Neural progenitor cell (in vitro differentiated cells): ENCODE measurements around the gene PAFAH1B1. TPM values are rescaled to one million over a fixed set of nuclear protein-coding genes. Genes with fewer than 3 reads are reported as not detected.

Experiments
- DNase-seq: peaks from one replicate; pipeline ENCODE4 v3.0.0-alpha.2; 2016; ENCODE audit warnings: low spot score
- H2AFZ ChIP-seq: fragments of 200-600 bp; sonication (generic); replicated peaks from 2 replicates; pipeline ENCODE4 v1.6.1; 2016; ENCODE audit warnings: antibody characterized with exemption
- H3F3A ChIP-seq: fragments of 200-600 bp; sonication (generic); 2 replicates; pipeline ENCODE4 v1.6.1; 2016; ENCODE audit warnings: antibody characterized with exemption, low read depth
- H3K27ac ChIP-seq: fragments of 200-600 bp; sonication (generic); 2 replicates; pipeline ENCODE4 v1.5.1; 2016; ENCODE audit warnings: mild to moderate bottlenecking
- H3K27me3 ChIP-seq: fragments of 200-600 bp; sonication (generic); 2 replicates; pipeline ENCODE4 v1.6.1; 2016; ENCODE audit warnings: mild to moderate bottlenecking, moderate library complexity
- H3K36me3 ChIP-seq: fragments of 200-600 bp; sonication (generic); 2 replicates; pipeline ENCODE4 v1.5.1; 2016
- H3K4me1 ChIP-seq: fragments of 200-600 bp; sonication (generic); 2 replicates; pipeline ENCODE4 v1.6.1; 2016; ENCODE audit warnings: mixed run types
- H3K4me2 ChIP-seq: fragments of 200-600 bp; sonication (generic); 2 replicates; pipeline ENCODE4 v1.6.1; 2016
- H3K4me3 ChIP-seq: fragments of 200-600 bp; sonication (generic); 2 replicates; pipeline ENCODE4 v1.5.1; 2016
- H3K79me2 ChIP-seq: fragments of 200-600 bp; sonication (generic); 2 replicates; pipeline ENCODE4 v1.6.1; 2016; ENCODE audit warnings: low read depth
- H3K9ac ChIP-seq: fragments of 200-600 bp; sonication (generic); 2 replicates; pipeline ENCODE4 v1.6.1; 2016
- H3K9me3 ChIP-seq: fragments of 200-600 bp; sonication (generic); 2 replicates; pipeline ENCODE4 v1.5.1; 2016; ENCODE audit warnings: low read depth
- H4K20me1 ChIP-seq: fragments of 200-600 bp; sonication (generic); 2 replicates; pipeline ENCODE4 v1.6.1; 2016; ENCODE audit warnings: low read depth
- H3K27ac Mint-ChIP-seq: 3 replicates; pipeline ENCODE4 v1.8.0; 2021; ENCODE audit warnings: mixed read lengths
- H3K27me3 Mint-ChIP-seq: 2 replicates; pipeline ENCODE4 v1.8.0; 2022; ENCODE audit warnings: low read depth, mild to moderate bottlenecking, inconsistent platforms, moderate library complexity, mixed read lengths; ENCODE audit not compliant: insufficient read depth
- H3K36me3 Mint-ChIP-seq: 3 replicates; pipeline ENCODE4 v1.8.0; 2021; ENCODE audit warnings: mixed read lengths
- H3K4me1 Mint-ChIP-seq: 3 replicates; pipeline ENCODE4 v1.8.0; 2021; ENCODE audit warnings: mixed read lengths
- H3K4me3 Mint-ChIP-seq: 3 replicates; pipeline ENCODE4 v1.8.0; 2021; ENCODE audit warnings: mild to moderate bottlenecking, moderate library complexity, mixed read lengths
- H3K9me3 Mint-ChIP-seq: 3 replicates; pipeline ENCODE4 v1.8.0; 2020; ENCODE audit warnings: mixed read lengths
- EZH2 ChIP-seq: fragments of 200-600 bp; sonication (generic); IDR thresholded peaks from 2 replicates; pipeline ENCODE4 v1.6.1; 2017; ENCODE audit warnings: antibody characterized with exemption, mild to moderate bottlenecking, moderate library complexity
- EZH2phosphoT487 ChIP-seq: fragments of 200-600 bp; sonication (generic); IDR thresholded peaks from 2 replicates; pipeline ENCODE4 v1.6.1; 2017; ENCODE audit warnings: antibody characterized with exemption
- total RNA-seq: library from RNA; depleted of rRNA; stranded (reverse); fragments of >200 nt; gene quantifications from 2 replicates; pipeline ENCODE4 v1.2.3, GENCODE V29; 2015; ENCODE audit warnings: low replicate concordance
- TF ChIP-seq, protein P1 (sequence below): fragments of 200-600 bp; sonication (generic); IDR thresholded peaks from 2 replicates; pipeline ENCODE4 v1.5.1; 2017; ENCODE audit warnings: antibody characterized with exemption, mild to moderate bottlenecking

The PAFAH1B1 gene
- total RNA-seq, 1 donor from 2014 or later, result 209 TPM

- no peak overlapping the region for H3K27ac Mint-ChIP-seq
These were observed 98.7 kb downstream of the PAFAH1B1 start for GRCh38 chr17:2691965-2692780.

DNA sequence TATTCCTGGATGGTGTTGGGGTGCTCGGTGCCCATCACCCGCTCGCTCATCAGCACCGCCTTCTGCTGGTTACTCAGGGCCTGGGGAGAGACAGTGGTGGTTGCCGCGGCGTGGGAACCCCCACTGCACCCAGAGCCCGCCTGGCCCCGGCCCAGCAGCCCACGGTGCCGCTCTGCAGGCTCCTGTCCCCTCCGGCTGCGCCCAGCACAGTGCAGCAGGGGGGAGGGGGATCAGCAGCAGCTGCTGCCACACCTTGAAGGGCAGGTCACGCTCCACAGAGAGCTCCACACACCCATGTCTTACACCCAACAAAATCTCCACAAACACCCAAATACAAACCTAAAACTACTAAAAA lies 99.3 kb downstream of the PAFAH1B1 start:
- DNase-seq, result no peak
- peaks cover 5% of the 10 kb centered on the region for H3K27me3 Mint-ChIP-seq
- no peak overlapping the region for H3K4me2 ChIP-seq
- no peaks in the 10 kb centered on the region for H4K20me1 ChIP-seq
- H3K27me3 ChIP-seq, result no peaks in the 10 kb centered on the region
- no peaks in the 10 kb centered on the region for H3K36me3 ChIP-seq
- no peaks in the 10 kb centered on the region for H3K79me2 ChIP-seq
- H3K36me3 Mint-ChIP-seq, result no peaks in the 10 kb centered on the region
- TF ChIP-seq EZH2, result no peak
- no peak for TF ChIP-seq EZH2phosphoT487
- TF ChIP-seq, protein P1, sequence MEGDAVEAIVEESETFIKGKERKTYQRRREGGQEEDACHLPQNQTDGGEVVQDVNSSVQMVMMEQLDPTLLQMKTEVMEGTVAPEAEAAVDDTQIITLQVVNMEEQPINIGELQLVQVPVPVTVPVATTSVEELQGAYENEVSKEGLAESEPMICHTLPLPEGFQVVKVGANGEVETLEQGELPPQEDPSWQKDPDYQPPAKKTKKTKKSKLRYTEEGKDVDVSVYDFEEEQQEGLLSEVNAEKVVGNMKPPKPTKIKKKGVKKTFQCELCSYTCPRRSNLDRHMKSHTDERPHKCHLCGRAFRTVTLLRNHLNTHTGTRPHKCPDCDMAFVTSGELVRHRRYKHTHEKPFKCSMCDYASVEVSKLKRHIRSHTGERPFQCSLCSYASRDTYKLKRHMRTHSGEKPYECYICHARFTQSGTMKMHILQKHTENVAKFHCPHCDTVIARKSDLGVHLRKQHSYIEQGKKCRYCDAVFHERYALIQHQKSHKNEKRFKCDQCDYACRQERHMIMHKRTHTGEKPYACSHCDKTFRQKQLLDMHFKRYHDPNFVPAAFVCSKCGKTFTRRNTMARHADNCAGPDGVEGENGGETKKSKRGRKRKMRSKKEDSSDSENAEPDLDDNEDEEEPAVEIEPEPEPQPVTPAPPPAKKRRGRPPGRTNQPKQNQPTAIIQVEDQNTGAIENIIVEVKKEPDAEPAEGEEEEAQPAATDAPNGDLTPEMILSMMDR, result no peak
- peaks cover 7% of the 10 kb centered on the region for H3F3A ChIP-seq
- H3K4me1 ChIP-seq, result no peaks in the 10 kb centered on the region
- no peak overlapping the region for H3K4me3 ChIP-seq
- H3K27ac ChIP-seq, result no peak overlapping the region
- no peak overlapping the region for H3K27ac Mint-ChIP-seq
- no peaks in the 10 kb centered on the region for H3K9me3 Mint-ChIP-seq
- no peaks in the 10 kb centered on the region for H3K9me3 ChIP-seq
- H2AFZ ChIP-seq, result no peak overlapping the region
- H3K9ac ChIP-seq, result no peak overlapping the region
- no peak overlapping the region for H3K4me3 Mint-ChIP-seq
- H3K4me1 Mint-ChIP-seq, result peaks cover 2% of the 10 kb centered on the region

More at GRCh38 chr17:2691965-2692780, 98.7 kb downstream of the PAFAH1B1 start:
- Histone ChIP-seq H3K4me2 (no peak overlapping the region), H3K9ac (no peak overlapping the region), H3K27ac (no peak overlapping the region), H3K4me1 (no peaks in the 10 kb centered on the region), H3F3A (peaks cover 13% of the 10 kb centered on the region), H2AFZ (no peak overlapping the region), H3K4me3 (no peak overlapping the region), H3K27me3 (no peaks in the 10 kb centered on the region), H4K20me1 (no peaks in the 10 kb centered on the region), H3K79me2 (no peaks in the 10 kb centered on the region), H3K36me3 (no peaks in the 10 kb centered on the region), H3K9me3 (no peaks in the 10 kb centered on the region)
- H3K9me3 Mint-ChIP-seq, result peaks cover 2% of the 10 kb centered on the region
- no peak overlapping the region for H3K4me3 Mint-ChIP-seq
- TF ChIP-seq EZH2phosphoT487 (no peak), EZH2 (no peak)
- TF ChIP-seq, protein P1, result no peak
- no peak for DNase-seq
- H3K4me1 Mint-ChIP-seq, result peaks cover 4% of the 10 kb centered on the region
- H3K27me3 Mint-ChIP-seq, result peaks cover 10% of the 10 kb centered on the region
- H3K36me3 Mint-ChIP-seq, result no peaks in the 10 kb centered on the region

DNA sequence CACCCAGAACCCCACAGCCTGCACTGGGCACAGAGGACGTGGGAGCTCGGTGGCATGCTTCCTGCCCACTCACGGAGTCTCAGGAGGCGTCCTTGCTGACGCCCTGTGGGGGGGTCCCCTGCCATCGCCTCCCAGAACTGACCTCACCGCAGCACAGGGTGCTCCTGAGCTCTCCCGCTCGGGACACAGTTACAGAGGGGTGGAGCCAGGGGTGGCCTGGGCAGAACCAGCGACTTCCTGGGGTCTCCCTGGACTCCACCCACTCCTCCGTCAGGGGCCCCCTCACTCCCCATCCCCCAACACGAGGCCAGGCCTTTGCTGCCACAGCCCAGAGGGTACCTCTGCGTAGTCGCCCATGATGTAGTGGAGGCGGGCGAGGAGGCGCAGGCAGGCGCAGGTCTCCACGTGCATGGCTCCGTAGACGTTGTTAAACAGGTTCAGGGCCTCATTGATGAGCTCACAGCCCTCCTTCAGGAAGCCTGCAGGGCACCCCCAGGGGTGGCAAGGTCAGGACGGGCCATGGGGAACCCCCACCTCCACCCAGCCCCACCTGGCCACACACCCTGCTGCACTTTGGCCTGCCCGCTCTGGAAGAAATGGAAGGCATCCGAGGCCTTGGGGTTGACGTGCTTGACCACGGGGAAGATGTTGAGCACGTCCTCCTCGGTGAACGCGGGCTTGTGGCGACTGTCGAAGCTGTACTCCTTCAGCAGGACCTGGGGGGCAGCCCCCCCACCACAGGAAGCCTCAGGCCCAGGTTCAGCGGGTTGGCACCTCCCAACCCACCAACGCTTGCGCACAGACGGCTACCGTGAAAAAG lies 100.3 kb downstream of the PAFAH1B1 start:
- Histone ChIP-seq H3K27ac (no peak overlapping the region), H3K4me2 (no peak overlapping the region), H3K4me1 (no peaks in the 10 kb centered on the region), H3K79me2 (no peaks in the 10 kb centered on the region), H3K4me3 (no peak overlapping the region), H3K27me3 (no peaks in the 10 kb centered on the region), H4K20me1 (no peaks in the 10 kb centered on the region), H3K9me3 (no peaks in the 10 kb centered on the region), H2AFZ (no peak overlapping the region), H3F3A (no peaks in the 10 kb centered on the region), H3K36me3 (no peaks in the 10 kb centered on the region), H3K9ac (no peak overlapping the region)
- H3K36me3 Mint-ChIP-seq, result no peaks in the 10 kb centered on the region
- H3K27ac Mint-ChIP-seq, result no peak overlapping the region
- peaks cover 5% of the 10 kb centered on the region for H3K27me3 Mint-ChIP-seq
- TF ChIP-seq, protein P1, result no peak
- TF ChIP-seq EZH2phosphoT487, result no peak
- no peak for TF ChIP-seq EZH2
- H3K4me1 Mint-ChIP-seq, result peaks cover 2% of the 10 kb centered on the region
- no peak overlapping the region for H3K4me3 Mint-ChIP-seq
- DNase-seq, result no peak
- no peaks in the 10 kb centered on the region for H3K9me3 Mint-ChIP-seq
